ENCODE data around the gene SND1. TPM values are rescaled to one million over a fixed set of nuclear protein-coding genes. Genes with fewer than 3 reads are reported as not detected.

SND1 gene
- total and polyA plus RNA-seq, 10 of the 15 experiments (the other 5 are each of a cell fraction or from before 2014, with no cell fraction given) = 52.4 to 270 (median 146) TPM

DNA sequence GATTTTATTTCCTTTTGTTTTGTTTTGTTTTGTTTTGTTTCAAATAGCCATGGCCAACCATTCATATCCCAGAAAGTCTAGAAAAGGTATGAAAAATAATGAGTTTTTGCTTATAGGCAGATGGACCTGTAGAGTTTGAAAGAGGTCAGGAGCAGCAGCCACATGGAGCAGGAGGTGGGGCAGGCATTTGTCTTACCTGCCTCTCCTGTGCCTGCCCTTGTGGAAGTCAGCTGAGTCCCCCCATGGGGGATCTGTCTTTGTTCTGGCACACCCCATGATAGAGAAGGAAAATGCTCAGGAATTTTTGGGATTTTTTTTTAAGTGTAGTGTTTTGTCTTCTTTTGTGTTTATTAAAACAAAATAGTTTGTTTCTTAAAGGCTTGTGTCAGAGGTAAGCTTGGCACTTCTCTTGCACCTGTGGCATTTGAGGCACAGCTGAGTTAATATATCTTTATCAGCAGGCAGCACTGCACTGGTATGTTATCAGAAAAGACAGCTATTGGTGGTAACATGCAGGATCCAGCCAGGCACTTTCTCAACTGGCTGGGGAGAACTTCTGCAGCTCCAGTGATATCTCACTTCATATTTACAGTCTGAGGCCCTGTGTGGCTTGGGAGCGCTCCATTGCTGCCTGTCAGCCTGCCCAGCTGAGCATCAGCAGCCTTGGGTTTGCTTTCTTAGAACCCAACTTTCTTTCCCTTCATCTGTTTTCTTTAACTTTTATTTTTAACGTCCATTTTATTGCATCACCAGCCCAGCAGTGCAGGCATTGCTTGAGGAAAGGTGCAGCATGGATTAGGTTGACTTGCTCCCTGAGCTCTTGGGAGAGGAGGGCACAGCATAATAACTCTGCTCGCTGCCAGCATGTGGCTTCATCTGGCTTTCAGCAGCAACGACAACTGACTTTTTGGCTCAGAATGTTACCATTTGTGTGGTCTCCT is 334.9 kb downstream of the SND1 start:
- no TSS peak for BruUV-seq (replicated peaks)
- intact Hi-C loops (cut with micrococcal nuclease; ENCODE audit: unreplicated experiment) = no loop called here
- Histone ChIP-seq H3K4me2 (ENCODE audit: control insufficient read depth, insufficient read depth) (no peak overlapping the region), H4K20me1 (ENCODE audit: control insufficient read depth, insufficient read depth) (no peaks in the 10 kb centered on the region), H3K27me3 (replicated peaks in 1 of 2; ENCODE audit: control insufficient read depth in 2 of 2, insufficient read depth in 2 of 2, low read length in 1 of 2) (no peaks in the 10 kb centered on the region), H3K36me3 (ENCODE audit: control insufficient read depth in 2 of 2, insufficient read depth in 2 of 2, low read length in 1 of 2) (peaks cover 7 to 13% of the 10 kb centered on the region in 2 experiments), H3K27ac (ENCODE audit: control insufficient read depth, insufficient read depth) (no peak overlapping the region), H3K4me1 (ENCODE audit: control insufficient read depth, insufficient read depth, low read length) (no peaks in the 10 kb centered on the region), H3K9ac (ENCODE audit: control insufficient read depth, insufficient read depth, low read length) (no peak overlapping the region), H3K4me3 (no peak overlapping the region), H3K9me3 (replicated peaks; ENCODE audit: control insufficient read depth, insufficient read depth, low read length) (no peaks in the 10 kb centered on the region), H2AFZ (ENCODE audit: control insufficient read depth, low read depth, low read length) (no peak overlapping the region), H3K79me2 (ENCODE audit: control insufficient read depth, insufficient read depth, low read length) (no peaks in the 10 kb centered on the region)
- 97% methylated on average over 4 of the region's 4 CpGs for WGBS (ENCODE audit: insufficient coverage, insufficient replicate concordance, low lambda C conversion rate, missing lambda C conversion rate)
- ChIA-PET RAD21 (ENCODE audit: unreplicated experiment) (no interaction called here), SMC1A (ENCODE audit: uncharacterized antibody, unreplicated experiment) (interaction anchor here (1.1 kb wide), 1 partner anchor 21 kb away, joined by 5 read pairs; no protein-coding TSS in a partner anchor), CTCF (no interaction called here), POLR2A (no interaction called here)
- DNase-seq (ENCODE audit: low read depth, low spot score) = no peak
- ATAC-seq = no peak
- TF ChIP-seq, protein P1, sequence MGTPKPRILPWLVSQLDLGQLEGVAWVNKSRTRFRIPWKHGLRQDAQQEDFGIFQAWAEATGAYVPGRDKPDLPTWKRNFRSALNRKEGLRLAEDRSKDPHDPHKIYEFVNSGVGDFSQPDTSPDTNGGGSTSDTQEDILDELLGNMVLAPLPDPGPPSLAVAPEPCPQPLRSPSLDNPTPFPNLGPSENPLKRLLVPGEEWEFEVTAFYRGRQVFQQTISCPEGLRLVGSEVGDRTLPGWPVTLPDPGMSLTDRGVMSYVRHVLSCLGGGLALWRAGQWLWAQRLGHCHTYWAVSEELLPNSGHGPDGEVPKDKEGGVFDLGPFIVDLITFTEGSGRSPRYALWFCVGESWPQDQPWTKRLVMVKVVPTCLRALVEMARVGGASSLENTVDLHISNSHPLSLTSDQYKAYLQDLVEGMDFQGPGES (IDR thresholded peaks at IDR 0.05) = no peak
- TF ChIP-seq EP300 (IDR thresholded peaks at IDR 0.05; ENCODE audit: borderline replicate concordance in 1 of 2, control insufficient read depth in 1 of 2, low read depth in 2 of 2, low read length in 2 of 2) (no peak), SPI1 (IDR thresholded peaks at IDR 0.05; ENCODE audit: borderline replicate concordance, insufficient read depth, low read depth, low read length) (no peak), YBX1 (IDR thresholded peaks at IDR 0.05) (no peak), ZNF217 (IDR thresholded peaks at IDR 0.05) (no peak), CHD4 (IDR thresholded peaks at IDR 0.05) (no peak), JUNB (IDR thresholded peaks at IDR 0.05) (no peak), PML (IDR thresholded peaks at IDR 0.05; ENCODE audit: low read length) (no peak), RAD51 (IDR thresholded peaks at IDR 0.05) (no peak), CREM (IDR thresholded peaks at IDR 0.05; ENCODE audit: low read depth) (no peak), SMC3 (IDR thresholded peaks at IDR 0.05; ENCODE audit: borderline replicate concordance, low read length) (no peak)
- TF ChIP-seq, protein P2, sequence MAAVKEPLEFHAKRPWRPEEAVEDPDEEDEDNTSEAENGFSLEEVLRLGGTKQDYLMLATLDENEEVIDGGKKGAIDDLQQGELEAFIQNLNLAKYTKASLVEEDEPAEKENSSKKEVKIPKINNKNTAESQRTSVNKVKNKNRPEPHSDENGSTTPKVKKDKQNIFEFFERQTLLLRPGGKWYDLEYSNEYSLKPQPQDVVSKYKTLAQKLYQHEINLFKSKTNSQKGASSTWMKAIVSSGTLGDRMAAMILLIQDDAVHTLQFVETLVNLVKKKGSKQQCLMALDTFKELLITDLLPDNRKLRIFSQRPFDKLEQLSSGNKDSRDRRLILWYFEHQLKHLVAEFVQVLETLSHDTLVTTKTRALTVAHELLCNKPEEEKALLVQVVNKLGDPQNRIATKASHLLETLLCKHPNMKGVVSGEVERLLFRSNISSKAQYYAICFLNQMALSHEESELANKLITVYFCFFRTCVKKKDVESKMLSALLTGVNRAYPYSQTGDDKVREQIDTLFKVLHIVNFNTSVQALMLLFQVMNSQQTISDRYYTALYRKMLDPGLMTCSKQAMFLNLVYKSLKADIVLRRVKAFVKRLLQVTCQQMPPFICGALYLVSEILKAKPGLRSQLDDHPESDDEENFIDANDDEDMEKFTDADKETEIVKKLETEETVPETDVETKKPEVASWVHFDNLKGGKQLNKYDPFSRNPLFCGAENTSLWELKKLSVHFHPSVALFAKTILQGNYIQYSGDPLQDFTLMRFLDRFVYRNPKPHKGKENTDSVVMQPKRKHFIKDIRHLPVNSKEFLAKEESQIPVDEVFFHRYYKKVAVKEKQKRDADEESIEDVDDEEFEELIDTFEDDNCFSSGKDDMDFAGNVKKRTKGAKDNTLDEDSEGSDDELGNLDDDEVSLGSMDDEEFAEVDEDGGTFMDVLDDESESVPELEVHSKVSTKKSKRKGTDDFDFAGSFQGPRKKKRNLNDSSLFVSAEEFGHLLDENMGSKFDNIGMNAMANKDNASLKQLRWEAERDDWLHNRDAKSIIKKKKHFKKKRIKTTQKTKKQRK (IDR thresholded peaks at IDR 0.05; ENCODE audit: low read depth, low read length) = no peak
- TF ChIP-seq, protein P3, sequence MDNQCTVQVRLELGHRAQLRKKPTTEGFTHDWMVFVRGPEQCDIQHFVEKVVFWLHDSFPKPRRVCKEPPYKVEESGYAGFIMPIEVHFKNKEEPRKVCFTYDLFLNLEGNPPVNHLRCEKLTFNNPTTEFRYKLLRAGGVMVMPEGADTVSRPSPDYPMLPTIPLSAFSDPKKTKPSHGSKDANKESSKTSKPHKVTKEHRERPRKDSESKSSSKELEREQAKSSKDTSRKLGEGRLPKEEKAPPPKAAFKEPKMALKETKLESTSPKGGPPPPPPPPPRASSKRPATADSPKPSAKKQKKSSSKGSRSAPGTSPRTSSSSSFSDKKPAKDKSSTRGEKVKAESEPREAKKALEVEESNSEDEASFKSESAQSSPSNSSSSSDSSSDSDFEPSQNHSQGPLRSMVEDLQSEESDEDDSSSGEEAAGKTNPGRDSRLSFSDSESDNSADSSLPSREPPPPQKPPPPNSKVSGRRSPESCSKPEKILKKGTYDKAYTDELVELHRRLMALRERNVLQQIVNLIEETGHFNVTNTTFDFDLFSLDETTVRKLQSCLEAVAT (IDR thresholded peaks at IDR 0.05) = no peak
- TF ChIP-seq, protein P4, sequence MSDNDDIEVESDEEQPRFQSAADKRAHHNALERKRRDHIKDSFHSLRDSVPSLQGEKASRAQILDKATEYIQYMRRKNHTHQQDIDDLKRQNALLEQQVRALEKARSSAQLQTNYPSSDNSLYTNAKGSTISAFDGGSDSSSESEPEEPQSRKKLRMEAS (IDR thresholded peaks at IDR 0.05; ENCODE audit: low read depth, low read length) = no peak
- no peak for FAIRE-seq
- in situ Hi-C loops (cut with MboI) = no loop called here

Measured in GM12878 (cell line).